Colonic mucosa (tissue), 4 donors: Measurements from ENCODE around the gene DHRSX. TPM values are rescaled to one million over a fixed set of nuclear protein-coding genes. Genes with fewer than 3 reads are reported as not detected.

Experiments
- DNase-seq: peaks from one replicate; pipeline ENCODE4 v3.0.0-alpha.2; 2020
- H3K27ac ChIP-seq: fragments of 200-600 bp; one replicate; pipeline ENCODE4 v1.8.0; 2021
- H3K27me3 ChIP-seq: fragments of 200-600 bp; one replicate; pipeline ENCODE4 v1.8.0; 2021
- H3K36me3 ChIP-seq: fragments of 200-600 bp; one replicate; pipeline ENCODE4 v1.8.0; 2021
- H3K4me1 ChIP-seq: fragments of 200-600 bp; one replicate; pipeline ENCODE4 v1.8.0; 2021; ENCODE audit warnings: mild to moderate bottlenecking
- H3K4me3 ChIP-seq: fragments of 200-600 bp; one replicate; pipeline ENCODE4 v1.8.0; 2021
- H3K9ac ChIP-seq, 2 donors: one replicate each; pipeline ENCODE4 v1.7.0; 2013; ENCODE audit warnings: control low read depth in 2 of 2, low read depth in 2 of 2, low read length in 2 of 2
- H3K9me3 ChIP-seq: fragments of 200-600 bp; one replicate; pipeline ENCODE4 v1.8.0; 2021
- CTCF ChIP-seq: fragments of 200-600 bp; IDR thresholded peaks from one replicate; pipeline ENCODE4 v1.8.0; 2022; ENCODE audit warnings: antibody characterized with exemption, mild to moderate bottlenecking
- intact Hi-C: fragments of 100-400 bp; cut with DNase I; formaldehyde crosslinking; loops from one replicate; pipeline ENCODE4 v1.14.1; 2022
- total RNA-seq, 2 donors: library from RNA; stranded (reverse); fragmentation: NEBNext Ultra II Directional in 1 of 2; extraction: Animal tissue kit (Norgen Biotek cat#: 25700) in 1 of 2; gene quantifications; one replicate each; pipeline ENCODE4 v1.2.1, GENCODE V29; 2021
- donor health status: healthy.
- donor health status: DM: no; HTN: no; CAD: no.
- donor health status: DM: no; HTN: no; CAD: no.

Gene DHRSX
- total RNA-seq, 2 donors from 2014 or later: 28.6 to 43.3 TPM

- no peak overlapping the region for H3K27ac ChIP-seq
- no peaks in the 10 kb centered on the region for H3K4me1 ChIP-seq
- DNase-seq: no peak
- TF ChIP-seq CTCF: no peak
- no peaks in the 10 kb centered on the region for H3K36me3 ChIP-seq
- intact Hi-C loops: no loop called here
- H3K9me3 ChIP-seq: no peaks in the 10 kb centered on the region
- H3K9ac ChIP-seq: no peak overlapping the region
- H3K27me3 ChIP-seq: no peaks in the 10 kb centered on the region
- H3K4me3 ChIP-seq: no peak overlapping the region
These were observed 262.8 kb downstream of the DHRSX start for GRCh38 chrX:2237976-2238375.

GRCh38 chrX:2231570-2232192, 269.1 kb downstream of the DHRSX start:
- no peaks in the 10 kb centered on the region for H3K9me3 ChIP-seq
- no peak overlapping the region for H3K4me3 ChIP-seq
- no peak for DNase-seq
- no peaks in the 10 kb centered on the region for H3K27me3 ChIP-seq
- no peak for TF ChIP-seq CTCF
- no peak overlapping the region for H3K27ac ChIP-seq
- intact Hi-C loops: no loop called here
- no peaks in the 10 kb centered on the region for H3K36me3 ChIP-seq
- H3K9ac ChIP-seq: no peak overlapping the region
- H3K4me1 ChIP-seq: no peaks in the 10 kb centered on the region

DNA sequence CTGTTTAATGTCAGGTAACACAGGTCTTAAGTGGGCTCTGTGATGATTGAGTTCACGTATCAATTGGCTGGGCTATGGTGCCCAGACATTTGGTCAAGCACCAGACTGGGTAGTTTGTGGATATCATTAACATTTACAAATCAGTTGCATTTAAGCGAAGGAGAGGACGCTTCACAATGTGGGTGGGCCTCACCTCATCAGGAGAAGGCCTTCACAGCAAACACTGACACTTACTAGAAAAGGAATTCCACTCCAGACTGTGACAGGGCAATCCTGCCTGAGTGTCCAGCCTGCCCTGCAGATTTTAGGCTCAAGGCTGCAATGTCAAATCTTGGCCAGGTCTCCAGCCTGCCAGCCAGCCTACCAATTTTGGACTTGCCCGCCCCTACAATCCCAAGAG, 270.3 kb downstream of the DHRSX start:
- no peak for TF ChIP-seq CTCF
- Histone ChIP-seq H3K4me1 (no peaks in the 10 kb centered on the region), H3K9me3 (no peaks in the 10 kb centered on the region), H3K4me3 (no peak overlapping the region), H3K9ac (no peak overlapping the region), H3K27me3 (no peaks in the 10 kb centered on the region), H3K36me3 (no peaks in the 10 kb centered on the region), H3K27ac (no peak overlapping the region)
- no peak for DNase-seq
- intact Hi-C loops: no loop called here

GRCh38 chrX:2228536-2228935, 272.2 kb downstream of the DHRSX start:
- H3K27me3 ChIP-seq: no peaks in the 10 kb centered on the region
- H3K36me3 ChIP-seq: no peaks in the 10 kb centered on the region
- H3K4me1 ChIP-seq: no peaks in the 10 kb centered on the region
- no peak for TF ChIP-seq CTCF
- H3K27ac ChIP-seq: no peak overlapping the region
- no peak overlapping the region for H3K4me3 ChIP-seq
- no peak overlapping the region for H3K9ac ChIP-seq
- no peaks in the 10 kb centered on the region for H3K9me3 ChIP-seq
- intact Hi-C loops: no loop called here
- no peak for DNase-seq

- Histone ChIP-seq H3K4me3 (no peak overlapping the region), H3K9ac (no peak overlapping the region), H3K27ac (no peak overlapping the region), H3K27me3 (no peaks in the 10 kb centered on the region), H3K9me3 (no peaks in the 10 kb centered on the region), H3K36me3 (no peaks in the 10 kb centered on the region), H3K4me1 (no peaks in the 10 kb centered on the region)
- no peak for TF ChIP-seq CTCF
- DNase-seq: no peak
- intact Hi-C loops: no loop called here
These were observed 273.7 kb downstream of the DHRSX start for GRCh38 chrX:2226906-2227656.
